D721Med (cell line): ENCODE measurements around the gene ARHGAP45.

Source experiments
- DNase-seq: peaks from one replicate; pipeline ENCODE4 v3.0.0; 2011; ENCODE audit warnings: low spot score; ENCODE audit not compliant: insufficient read length
- FAIRE-seq: peaks from 2 replicates; lab custom pipeline; 2011; peaks lifted over from hg19 to GRCh38; lab: Jason Lieb, UNC
- TF ChIP-seq, protein P1 (sequence below): IDR thresholded peaks from 2 replicates; pipeline ENCODE4 v1.5.1; 2012; ENCODE audit warnings: mild to moderate bottlenecking, control low read depth; ENCODE audit not compliant: insufficient read depth; ENCODE audit errors: missing control alignments

Gene ARHGAP45

DNA sequence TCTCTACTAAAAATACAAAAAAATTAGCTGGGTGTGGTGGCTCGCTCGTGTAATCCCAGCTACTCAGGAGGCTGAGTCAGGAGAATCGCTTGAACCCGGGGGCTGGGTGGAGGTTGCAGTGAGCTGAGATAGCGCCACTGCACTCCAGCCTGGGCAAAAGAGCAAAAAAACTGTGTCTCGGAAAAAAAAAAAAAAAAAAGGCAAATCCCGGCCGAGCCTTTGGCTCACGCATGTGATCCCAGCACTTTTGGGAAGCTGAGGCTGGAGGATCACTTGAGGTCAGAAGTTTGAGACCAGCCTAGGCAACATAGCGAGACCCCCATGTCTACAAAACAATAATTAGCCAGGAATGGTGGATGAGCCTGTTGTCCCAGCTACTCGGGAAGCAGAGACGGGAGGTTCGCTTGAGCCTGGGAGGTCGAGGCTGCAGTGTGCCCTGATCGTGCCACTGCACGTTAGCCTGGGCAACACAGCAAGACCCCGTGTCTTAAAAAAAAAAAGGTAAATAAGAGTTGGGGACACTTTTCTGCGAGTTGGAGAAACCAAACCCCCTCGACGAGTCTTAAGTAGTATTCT is 36.3 kb downstream of the ARHGAP45 start:
- FAIRE-seq (no peak), DNase-seq (no peak)
- TF ChIP-seq, protein P1, sequence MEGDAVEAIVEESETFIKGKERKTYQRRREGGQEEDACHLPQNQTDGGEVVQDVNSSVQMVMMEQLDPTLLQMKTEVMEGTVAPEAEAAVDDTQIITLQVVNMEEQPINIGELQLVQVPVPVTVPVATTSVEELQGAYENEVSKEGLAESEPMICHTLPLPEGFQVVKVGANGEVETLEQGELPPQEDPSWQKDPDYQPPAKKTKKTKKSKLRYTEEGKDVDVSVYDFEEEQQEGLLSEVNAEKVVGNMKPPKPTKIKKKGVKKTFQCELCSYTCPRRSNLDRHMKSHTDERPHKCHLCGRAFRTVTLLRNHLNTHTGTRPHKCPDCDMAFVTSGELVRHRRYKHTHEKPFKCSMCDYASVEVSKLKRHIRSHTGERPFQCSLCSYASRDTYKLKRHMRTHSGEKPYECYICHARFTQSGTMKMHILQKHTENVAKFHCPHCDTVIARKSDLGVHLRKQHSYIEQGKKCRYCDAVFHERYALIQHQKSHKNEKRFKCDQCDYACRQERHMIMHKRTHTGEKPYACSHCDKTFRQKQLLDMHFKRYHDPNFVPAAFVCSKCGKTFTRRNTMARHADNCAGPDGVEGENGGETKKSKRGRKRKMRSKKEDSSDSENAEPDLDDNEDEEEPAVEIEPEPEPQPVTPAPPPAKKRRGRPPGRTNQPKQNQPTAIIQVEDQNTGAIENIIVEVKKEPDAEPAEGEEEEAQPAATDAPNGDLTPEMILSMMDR, result no peak

DNA sequence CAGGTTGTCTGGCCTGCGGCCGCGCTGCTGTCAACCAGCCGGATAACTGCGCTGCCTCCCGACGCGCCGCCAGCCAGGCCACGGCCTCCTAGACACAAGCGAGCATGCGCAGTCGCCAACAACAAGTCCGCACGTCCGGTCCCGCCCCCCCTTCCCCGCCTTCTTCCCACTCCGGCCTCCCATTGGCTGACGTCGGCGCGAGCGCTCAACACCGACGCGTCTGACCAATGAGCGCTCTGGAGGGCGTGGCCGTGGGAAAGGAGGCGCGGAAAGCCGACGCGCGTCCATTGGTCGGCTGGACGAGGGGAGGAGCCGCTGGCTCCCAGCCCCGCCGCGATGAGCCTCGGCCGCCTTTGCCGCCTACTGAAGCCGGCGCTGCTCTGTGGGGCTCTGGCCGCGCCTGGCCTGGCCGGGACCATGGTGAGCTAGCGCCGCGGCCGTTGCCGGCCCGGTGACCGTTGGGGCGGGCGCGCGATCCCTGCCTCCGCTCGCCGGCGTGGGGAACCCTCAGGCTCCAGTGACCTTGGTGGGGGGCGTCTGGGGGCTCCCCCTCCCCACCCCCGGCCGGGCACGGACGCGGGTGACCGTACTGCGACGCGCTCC is 36.8 kb downstream of the ARHGAP45 start, which contains the start of gene GPX4:
TSS of gene GPX4 (plus strand) at position 287 of the 603 bp plus-strand sequence. CDS start at position 337, 50 bp downstream.
- TF ChIP-seq, protein P1, result no peak
- DNase-seq (peak; percentile 99), FAIRE-seq (no peak)

DNA sequence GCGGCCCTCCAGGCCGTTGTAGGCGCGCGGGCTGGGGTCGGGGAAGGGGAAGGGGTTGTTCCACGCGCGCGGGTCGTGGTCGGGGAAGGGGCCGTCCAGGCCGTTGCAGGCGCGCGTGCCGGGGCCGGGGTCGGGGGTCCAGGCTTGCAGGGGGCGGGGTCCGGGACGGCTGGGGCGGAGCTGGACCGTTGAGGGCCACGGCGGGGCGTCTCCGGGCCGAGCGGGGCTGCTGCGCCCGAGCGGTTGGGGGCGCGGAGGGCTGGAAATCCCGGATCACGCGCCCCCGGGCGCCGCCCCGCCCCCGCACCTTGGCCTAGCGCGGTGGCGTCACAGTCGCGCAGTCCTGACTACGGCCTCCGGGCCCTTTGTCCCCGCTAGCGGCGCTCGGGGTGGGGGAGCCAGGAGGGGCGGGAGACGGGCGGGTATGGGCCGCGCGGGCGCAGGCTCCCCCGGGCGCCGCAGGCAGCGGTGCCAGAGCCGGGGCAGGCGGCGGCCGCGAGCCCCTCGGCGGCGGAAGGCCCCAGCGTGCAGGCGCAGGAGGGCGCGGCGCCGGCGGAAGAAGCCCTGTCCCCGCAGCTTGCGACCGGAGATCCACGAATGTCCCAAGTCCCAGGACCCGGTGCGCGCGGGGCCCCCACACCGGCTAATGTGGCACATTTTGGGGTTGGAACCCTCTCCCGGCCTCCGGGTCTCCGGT is 37.5 kb downstream of the ARHGAP45 start:
- peak; percentile 90 for DNase-seq
- TF ChIP-seq, protein P1, result no peak
- FAIRE-seq, result no peak

DNA sequence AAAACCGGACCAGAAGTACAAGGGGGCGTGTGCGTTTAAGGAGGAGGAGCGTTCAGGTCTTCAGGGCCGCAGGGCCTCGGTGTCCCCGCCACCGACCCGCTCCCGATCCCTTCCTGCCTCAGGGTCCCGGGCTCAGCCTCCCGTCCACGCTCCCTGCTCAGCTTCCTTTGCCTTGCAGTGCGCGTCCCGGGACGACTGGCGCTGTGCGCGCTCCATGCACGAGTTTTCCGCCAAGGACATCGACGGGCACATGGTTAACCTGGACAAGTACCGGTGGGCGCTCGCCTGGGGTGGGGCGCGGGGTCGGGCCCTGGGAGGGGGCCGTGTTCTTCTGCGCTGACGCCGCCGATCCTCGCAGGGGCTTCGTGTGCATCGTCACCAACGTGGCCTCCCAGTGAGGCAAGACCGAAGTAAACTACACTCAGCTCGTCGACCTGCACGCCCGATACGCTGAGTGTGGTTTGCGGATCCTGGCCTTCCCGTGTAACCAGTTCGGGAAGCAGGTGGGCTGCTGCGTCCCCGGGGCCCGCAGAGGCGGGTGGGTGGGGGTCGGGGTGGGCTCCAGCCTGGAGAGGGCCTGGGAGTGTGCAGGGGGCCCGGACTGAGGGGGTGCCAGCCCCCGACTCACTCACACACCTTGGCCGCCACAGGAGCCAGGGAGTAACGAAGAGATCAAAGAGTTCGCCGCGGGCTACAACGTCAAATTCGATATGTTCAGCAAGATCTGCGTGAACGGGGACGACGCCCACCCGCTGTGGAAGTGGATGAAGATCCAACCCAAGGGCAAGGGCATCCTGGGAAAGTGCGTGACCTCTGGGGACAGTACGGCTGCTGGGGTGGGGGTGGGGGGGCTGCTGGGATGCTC is 38.3 kb downstream of the ARHGAP45 start:
- TF ChIP-seq, protein P1, result no peak
- no peak for FAIRE-seq
- peak; percentile 58 for DNase-seq

DNA sequence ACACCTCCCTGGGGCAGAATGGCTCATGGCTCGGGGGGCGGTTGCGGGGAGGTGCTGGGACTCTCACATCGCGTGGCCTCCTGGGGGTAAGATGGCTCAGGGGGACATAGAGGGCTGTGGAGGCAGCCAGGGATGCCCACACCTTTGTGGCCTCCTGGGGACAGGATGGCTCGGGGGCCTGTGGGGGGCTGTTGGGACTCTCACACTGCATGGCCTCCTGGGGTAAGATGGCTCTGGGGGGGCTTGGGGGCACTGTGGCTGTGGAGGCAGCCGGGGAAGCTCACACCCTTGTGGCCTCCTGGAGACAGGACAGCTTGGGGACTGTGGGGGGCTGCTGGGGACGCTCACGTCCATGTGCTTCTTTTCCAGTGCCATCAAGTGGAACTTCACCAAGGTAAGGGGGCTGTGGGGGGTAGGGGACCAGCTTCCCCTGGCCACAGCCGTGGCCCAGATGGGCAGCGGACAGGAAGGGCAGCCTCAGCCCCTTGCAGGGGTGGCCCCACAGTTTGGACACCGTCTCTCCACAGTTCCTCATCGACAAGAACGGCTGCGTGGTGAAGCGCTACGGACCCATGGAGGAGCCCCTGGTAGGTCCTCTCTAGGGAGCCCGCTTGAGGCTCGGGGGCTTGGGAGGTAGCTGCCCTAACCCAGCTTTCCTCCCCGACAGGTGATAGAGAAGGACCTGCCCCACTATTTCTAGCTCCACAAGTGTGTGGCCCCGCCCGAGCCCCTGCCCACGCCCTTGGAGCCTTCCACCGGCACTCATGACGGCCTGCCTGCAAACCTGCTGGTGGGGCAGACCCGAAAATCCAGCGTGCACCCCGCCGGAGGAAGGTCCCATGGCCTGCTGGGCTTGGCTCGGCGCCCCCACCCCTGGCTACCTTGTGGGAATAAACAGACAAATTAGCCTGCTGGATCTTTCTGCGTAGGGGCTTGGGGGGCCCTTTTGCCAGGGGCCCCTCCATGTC is 39.2 kb downstream of the ARHGAP45 start:
- TF ChIP-seq, protein P1, result no peak
- FAIRE-seq, result no peak

More for the DNA sequence above, 39.2 kb downstream of the ARHGAP45 start:
- DNase-seq, result no peak
